ENCODE measurements around the gene POLK. TPM values are rescaled to one million over a fixed set of nuclear protein-coding genes. Genes with fewer than 3 reads are reported as not detected.

POLK gene
- total and polyA plus RNA-seq, 2 experiments from 2014 or later: 22.2 to 25.7 TPM

GRCh38 chr5:75468593-75468992 is 43.1 kb upstream of the POLK start:
- TF ChIP-seq EZH2 (IDR thresholded peaks at IDR 0.05; ENCODE audit: insufficient read depth, poor library complexity, severe bottlenecking) (no peak), EZH2phosphoT487 (IDR thresholded peaks at IDR 0.05; ENCODE audit: insufficient read depth, low read depth) (no peak)
- Histone ChIP-seq H4K20me1 (ENCODE audit: insufficient read depth) (peaks cover 6% of the 10 kb centered on the region; the same call in 1 of the 2 replicates), H3K4me3 (no peak overlapping the region), H3K79me2 (ENCODE audit: insufficient read depth) (peaks cover 98% of the 10 kb centered on the region), H3K27me3 (replicated peaks; ENCODE audit: insufficient read depth) (no peaks in the 10 kb centered on the region), H3K9me3 (ENCODE audit: low read depth) (no peaks in the 10 kb centered on the region), H3K9ac (no peak overlapping the region), H3K4me2 (ENCODE audit: unreplicated experiment) (no peak overlapping the region), H3F3A (ENCODE audit: insufficient read depth) (0 out of 2 replicates have a peak, but pooled peaks cover 5% of the 10 kb centered on the region), H3K9me2 (ENCODE audit: insufficient read depth) (no peaks in the 10 kb centered on the region), H2AFZ (no peak overlapping the region), H3K36me3 (ENCODE audit: low read depth) (no peaks in the 10 kb centered on the region; the same call in 1 of the 2 replicates), H3K4me1 (ENCODE audit: insufficient read depth) (no peaks in the 10 kb centered on the region), H3K27ac (no peak overlapping the region)
- WGBS, 2 experiments (ENCODE audit: low coverage in 1 of 2, low lambda C conversion rate in 2 of 2, missing lambda C conversion rate in 2 of 2): 94 to 97% methylated on average over 2 of the region's 2 CpGs
- in situ Hi-C loops (cut with MboI): no loop called here
- no peak for DNase-seq

- no peak overlapping the region for H2AFZ ChIP-seq
- 100% methylated on average over 1 of the region's 1 CpG for WGBS, 2 experiments (ENCODE audit: low coverage in 1 of 2, low lambda C conversion rate in 2 of 2, missing lambda C conversion rate in 2 of 2)
- in situ Hi-C loops (cut with MboI): no loop called here
- no peak overlapping the region for H3K4me2 ChIP-seq (ENCODE audit: unreplicated experiment)
- H3F3A ChIP-seq (ENCODE audit: insufficient read depth): 0 out of 2 replicates have a peak, but pooled peaks cover 5% of the 10 kb centered on the region
- peaks cover 97% of the 10 kb centered on the region for H3K79me2 ChIP-seq (ENCODE audit: insufficient read depth)
- H3K9me2 ChIP-seq (ENCODE audit: insufficient read depth): no peaks in the 10 kb centered on the region
- H4K20me1 ChIP-seq (ENCODE audit: insufficient read depth): peaks cover 6% of the 10 kb centered on the region; the same call in 1 of the 2 replicates
- TF ChIP-seq EZH2phosphoT487 (IDR thresholded peaks at IDR 0.05; ENCODE audit: insufficient read depth, low read depth) (no peak), EZH2 (IDR thresholded peaks at IDR 0.05; ENCODE audit: insufficient read depth, poor library complexity, severe bottlenecking) (no peak)
- no peak overlapping the region for H3K9ac ChIP-seq
- no peak for DNase-seq
- H3K27ac ChIP-seq: no peak overlapping the region
- H3K4me3 ChIP-seq: no peak overlapping the region
- no peaks in the 10 kb centered on the region for H3K4me1 ChIP-seq (ENCODE audit: insufficient read depth)
- no peaks in the 10 kb centered on the region for H3K27me3 ChIP-seq (replicated peaks; ENCODE audit: insufficient read depth)
- no peaks in the 10 kb centered on the region; the same call in 1 of the 2 replicates for H3K36me3 ChIP-seq (ENCODE audit: low read depth)
- no peaks in the 10 kb centered on the region for H3K9me3 ChIP-seq (ENCODE audit: low read depth)
Measured at GRCh38 chr5:75469017-75469416, 42.7 kb upstream of the POLK start.

- no peak for TF ChIP-seq EZH2 (IDR thresholded peaks at IDR 0.05; ENCODE audit: insufficient read depth, poor library complexity, severe bottlenecking)
- no peak for TF ChIP-seq EZH2phosphoT487 (IDR thresholded peaks at IDR 0.05; ENCODE audit: insufficient read depth, low read depth)
- no peak overlapping the region for H3K4me3 ChIP-seq
- no peak overlapping the region for H3K27ac ChIP-seq
- no peaks in the 10 kb centered on the region for H3K9me3 ChIP-seq (ENCODE audit: low read depth)
- H2AFZ ChIP-seq: no peak overlapping the region
- H4K20me1 ChIP-seq (ENCODE audit: insufficient read depth): peaks cover 6% of the 10 kb centered on the region; the same call in 1 of the 2 replicates
- no peaks in the 10 kb centered on the region for H3F3A ChIP-seq (ENCODE audit: insufficient read depth)
- H3K4me1 ChIP-seq (ENCODE audit: insufficient read depth): no peaks in the 10 kb centered on the region
- H3K9ac ChIP-seq: no peak overlapping the region
- no peak for DNase-seq
- no peak overlapping the region for H3K4me2 ChIP-seq (ENCODE audit: unreplicated experiment)
- H3K27me3 ChIP-seq (replicated peaks; ENCODE audit: insufficient read depth): no peaks in the 10 kb centered on the region
- no peaks in the 10 kb centered on the region for H3K9me2 ChIP-seq (ENCODE audit: insufficient read depth)
- peaks cover 98% of the 10 kb centered on the region for H3K79me2 ChIP-seq (ENCODE audit: insufficient read depth)
- WGBS, 2 experiments (ENCODE audit: low coverage in 1 of 2, low lambda C conversion rate in 2 of 2, missing lambda C conversion rate in 2 of 2): 95% methylated on average over 2 of the region's 2 CpGs
- no peaks in the 10 kb centered on the region; the same call in 1 of the 2 replicates for H3K36me3 ChIP-seq (ENCODE audit: low read depth)
- in situ Hi-C loops (cut with MboI): no loop called here
Measured at GRCh38 chr5:75471193-75471592, 40.5 kb upstream of the POLK start.

GRCh38 chr5:75472973-75473372 is 38.7 kb upstream of the POLK start:
- Histone ChIP-seq H3K4me1 (ENCODE audit: insufficient read depth) (no peaks in the 10 kb centered on the region), H4K20me1 (ENCODE audit: insufficient read depth) (peaks cover 6% of the 10 kb centered on the region; the same call in 1 of the 2 replicates), H3K27ac (no peak overlapping the region), H3K9me3 (ENCODE audit: low read depth) (no peaks in the 10 kb centered on the region), H3F3A (ENCODE audit: insufficient read depth) (no peaks in the 10 kb centered on the region), H3K36me3 (ENCODE audit: low read depth) (no peaks in the 10 kb centered on the region; the same call in 1 of the 2 replicates), H3K9ac (no peak overlapping the region), H3K27me3 (replicated peaks; ENCODE audit: insufficient read depth) (no peaks in the 10 kb centered on the region), H3K4me3 (no peak overlapping the region), H2AFZ (no peak overlapping the region), H3K79me2 (ENCODE audit: insufficient read depth) (peaks cover 97% of the 10 kb centered on the region), H3K9me2 (ENCODE audit: insufficient read depth) (no peaks in the 10 kb centered on the region), H3K4me2 (ENCODE audit: unreplicated experiment) (no peak overlapping the region)
- no peak for DNase-seq
- in situ Hi-C loops (cut with MboI): no loop called here
- TF ChIP-seq EZH2 (IDR thresholded peaks at IDR 0.05; ENCODE audit: insufficient read depth, poor library complexity, severe bottlenecking) (no peak), EZH2phosphoT487 (IDR thresholded peaks at IDR 0.05; ENCODE audit: insufficient read depth, low read depth) (no peak)
- 97% methylated on average over 1 of the region's 1 CpG for WGBS, 2 experiments (ENCODE audit: low coverage in 1 of 2, low lambda C conversion rate in 2 of 2, missing lambda C conversion rate in 2 of 2)
